SK-N-SH treated with all-trans-retinoic acid at 6 μM for 48 hours (cell line): ENCODE results near the gene PIGW.

Source experiments
- ATAC-seq: fragments of 200-7000 bp; cut with Tn5 transposase; 3 replicates; pipeline ENCODE4 v1.9.1; 2020; ENCODE audit warnings: mild to moderate bottlenecking, moderate library complexity
- ARNTL ChIP-seq: fragments of 450-650 bp; formaldehyde crosslinking; IDR thresholded peaks from 2 replicates; pipeline ENCODE4 v1.5.0; 2020; ENCODE audit warnings: low read depth, mild to moderate bottlenecking, moderate library complexity, borderline replicate concordance
- BACH2 ChIP-seq: fragments of 250-450 bp; sonication (Bioruptor Pico); IDR thresholded peaks from 2 replicates; pipeline ENCODE4 v1.9.0; 2021; ENCODE audit warnings: mild to moderate bottlenecking, borderline replicate concordance
- CREB5 ChIP-seq: fragments of 250-450 bp; sonication (Bioruptor Pico); IDR thresholded peaks from 2 replicates; pipeline ENCODE4 v1.5.1; 2020; ENCODE audit warnings: low read depth, mild to moderate bottlenecking, moderate library complexity
- CSRNP3 ChIP-seq: fragments of 250-450 bp; sonication (Bioruptor Pico); IDR thresholded peaks from 2 replicates; pipeline ENCODE4 v1.5.1; 2021; ENCODE audit warnings: mild to moderate bottlenecking, moderate library complexity
- ESRRG ChIP-seq: fragments of 250-450 bp; sonication (Bioruptor Pico); IDR thresholded peaks from 2 replicates; pipeline ENCODE4 v1.6.1; 2021; ENCODE audit warnings: mild to moderate bottlenecking
- GLIS3 ChIP-seq: fragments of 250-450 bp; sonication (Bioruptor Pico); IDR thresholded peaks from 2 replicates; pipeline ENCODE4 v1.5.0; 2020; ENCODE audit warnings: mild to moderate bottlenecking, moderate library complexity
- ISL1 ChIP-seq: fragments of 250-450 bp; sonication (Bioruptor Pico); IDR thresholded peaks from 2 replicates; pipeline ENCODE4 v2.1.2; 2022; ENCODE audit warnings: mild to moderate bottlenecking, moderate library complexity
- OSR1 ChIP-seq: fragments of 250-450 bp; sonication (Bioruptor Pico); IDR thresholded peaks from 2 replicates; pipeline ENCODE4 v1.8.0; 2022; ENCODE audit warnings: moderate library complexity, mild to moderate bottlenecking, inconsistent platforms
- PATZ1 ChIP-seq: fragments of 250-450 bp; sonication (Bioruptor Pico); IDR thresholded peaks from 2 replicates; pipeline ENCODE4 v1.8.0; 2020; ENCODE audit warnings: mild to moderate bottlenecking, moderate library complexity, borderline replicate concordance
- POU6F1 ChIP-seq: fragments of 250-450 bp; sonication (Bioruptor Pico); IDR thresholded peaks from 2 replicates; pipeline ENCODE4 v1.8.0; 2021; ENCODE audit warnings: low read depth, mild to moderate bottlenecking, moderate library complexity, borderline replicate concordance
- RARB ChIP-seq: fragments of 250-450 bp; sonication (Bioruptor Pico); IDR thresholded peaks from 2 replicates; pipeline ENCODE4 v1.8.0; 2021; ENCODE audit warnings: mild to moderate bottlenecking, moderate library complexity
- SNAI2 ChIP-seq: fragments of 250-450 bp; sonication (Bioruptor Pico); IDR thresholded peaks from 2 replicates; pipeline ENCODE4 v1.5.0; 2020; ENCODE audit warnings: mild to moderate bottlenecking, moderate library complexity
- TOX ChIP-seq: fragments of 250-450 bp; sonication (Bioruptor Pico); IDR thresholded peaks from 2 replicates; pipeline ENCODE4 v1.8.0; 2021; ENCODE audit warnings: mild to moderate bottlenecking, moderate library complexity, borderline replicate concordance
- TSHZ2 ChIP-seq: fragments of 250-450 bp; sonication (Bioruptor Pico); IDR thresholded peaks from 2 replicates; pipeline ENCODE4 v1.5.0; 2020; ENCODE audit warnings: mild to moderate bottlenecking, moderate library complexity
- ZC3H10 ChIP-seq: fragments of 250-450 bp; sonication (Bioruptor Pico); IDR thresholded peaks from 2 replicates; pipeline ENCODE4 v1.5.1; 2021; ENCODE audit warnings: mild to moderate bottlenecking, moderate library complexity
- ZFP30 ChIP-seq: fragments of 450-650 bp; formaldehyde crosslinking; IDR thresholded peaks from 2 replicates; pipeline ENCODE4 v1.5.0; 2022; ENCODE audit warnings: mild to moderate bottlenecking, moderate library complexity
- ZNF565 ChIP-seq: fragments of 450-650 bp; formaldehyde crosslinking; conservative IDR thresholded peaks from 2 replicates; pipeline ENCODE4 v1.5.0; 2020; ENCODE audit warnings: low read depth, mild to moderate bottlenecking, moderate library complexity
- ZNF70 ChIP-seq: fragments of 450-650 bp; formaldehyde crosslinking; IDR thresholded peaks from 2 replicates; pipeline ENCODE4 v1.5.0; 2020; ENCODE audit warnings: mild to moderate bottlenecking, moderate library complexity
- ZNF8 ChIP-seq: fragments of 450-650 bp; formaldehyde crosslinking; IDR thresholded peaks from 2 replicates; pipeline ENCODE4 v1.5.0; 2020; ENCODE audit warnings: mild to moderate bottlenecking, moderate library complexity

PIGW gene

GRCh38 chr17:36515837-36516236 is 18.9 kb upstream of the PIGW start (continued):
- no peak for TF ChIP-seq POU6F1 (CRISPR knock-in tag)
- TF ChIP-seq ZC3H10 (CRISPR knock-in tag), result no peak
- no peak for TF ChIP-seq OSR1 (CRISPR knock-in tag)
- no peak for TF ChIP-seq GLIS3 (CRISPR knock-in tag)
- no peak for TF ChIP-seq TSHZ2 (CRISPR knock-in tag)
- no peak for TF ChIP-seq ZFP30
- no peak for TF ChIP-seq ZNF565
- no peak for TF ChIP-seq RARB (CRISPR knock-in tag)

- no peak for ATAC-seq
- TF ChIP-seq PATZ1 (CRISPR knock-in tag) (no peak), BACH2 (CRISPR knock-in tag) (no peak), CSRNP3 (no peak), POU6F1 (CRISPR knock-in tag) (no peak), CREB5 (no peak), ZNF565 (no peak), SNAI2 (CRISPR knock-in tag) (no peak), ZC3H10 (CRISPR knock-in tag) (no peak), ARNTL (CRISPR knock-in tag) (no peak), OSR1 (CRISPR knock-in tag) (no peak), GLIS3 (CRISPR knock-in tag) (no peak), ZNF8 (CRISPR knock-in tag) (no peak), TOX (CRISPR knock-in tag) (no peak), ZFP30 (no peak), ISL1 (CRISPR knock-in tag) (no peak)
- TF ChIP-seq, all 23 proteins: peak for 0
Measured at GRCh38 chr17:36523113-36523512, 11.7 kb upstream of the PIGW start.

- ATAC-seq, result no peak
- TF ChIP-seq ZNF70 (CRISPR knock-in tag) (no peak), ESRRG (CRISPR knock-in tag) (no peak)
Measured at GRCh38 chr17:36524428-36524876, 10.3 kb upstream of the PIGW start.
